22Rv1 (cell line): ENCODE data around the gene EPS8L1.
A peak's percentile ranks its signal among the peaks of the same experiment; 100 is the strongest.

ENCODE experiments used
- H3K27ac ChIP-seq: fragments of 450-650 bp; 2 replicates; pipeline ENCODE4 v1.5.1; 2017
- CTCF ChIP-seq: fragments of 450-650 bp; IDR thresholded peaks from 2 replicates; pipeline ENCODE4 v1.5.1; 2017; ENCODE audit warnings: mild to moderate bottlenecking
- ZFX ChIP-seq: fragments of 450-650 bp; IDR thresholded peaks from 2 replicates; pipeline ENCODE4 v1.6.1; 2017; ENCODE audit warnings: antibody characterized with exemption, borderline replicate concordance

Gene EPS8L1

GRCh38 chr19:55117663-55118391 lies 42.2 kb downstream of the EPS8L1 start:
- peak overlapping the region; percentile 76 for H3K27ac ChIP-seq
- TF ChIP-seq ZFX = no peak
- TF ChIP-seq CTCF = no peak

- peak overlapping the region; percentile 76 for H3K27ac ChIP-seq
These were observed 42.8 kb downstream of the EPS8L1 start for GRCh38 chr19:55118401-55118991.

GRCh38 chr19:55119053-55119452 lies 43.4 kb downstream of the EPS8L1 start:
- no peak overlapping the region for H3K27ac ChIP-seq
- TF ChIP-seq CTCF = no peak
- no peak for TF ChIP-seq ZFX

More at GRCh38 chr19:55118401-55118991, 42.8 kb downstream of the EPS8L1 start:
- TF ChIP-seq CTCF (no peak), ZFX (no peak)

- H3K27ac ChIP-seq = no peak overlapping the region
- TF ChIP-seq ZFX (no peak), CTCF (no peak)
These were observed 55.8 kb downstream of the EPS8L1 start for GRCh38 chr19:55131421-55131820.

- no peak overlapping the region for H3K27ac ChIP-seq
- no peak for TF ChIP-seq CTCF
- TF ChIP-seq ZFX = no peak
These were observed 56.9 kb downstream of the EPS8L1 start for GRCh38 chr19:55132453-55133129.

- no peak overlapping the region for H3K27ac ChIP-seq
- TF ChIP-seq CTCF (no peak), ZFX (no peak)
These were observed 58.2 kb downstream of the EPS8L1 start for GRCh38 chr19:55133639-55134444.
